Measurements from ENCODE around the gene NRP2.

Gene NRP2

GRCh38 chr2:205733648-205734047 is 51.3 kb downstream of the NRP2 start:
- DNase-seq (ENCODE audit: low read depth, low spot score) = no peak
- TF ChIP-seq YY1 (IDR thresholded peaks at IDR 0.05; ENCODE audit: insufficient read depth, insufficient read length) = no peak
- TF ChIP-seq ZNF274 (IDR thresholded peaks at IDR 0.05; ENCODE audit: low read depth, low read length) = no peak
- no peak for TF ChIP-seq SUZ12 (IDR thresholded peaks at IDR 0.05; ENCODE audit: extremely low read depth, insufficient read depth, insufficient read length)
- Histone ChIP-seq H3K9me3 (ENCODE audit: insufficient read depth, low read length) (no peaks in the 10 kb centered on the region), H3K4me1 (ENCODE audit: insufficient read depth, insufficient read length) (peaks cover 25% of the 10 kb centered on the region), H3K27me3 (ENCODE audit: insufficient read depth, insufficient read length) (no peaks in the 10 kb centered on the region), H3K4me3 (ENCODE audit: insufficient read length, low read depth) (no peak overlapping the region), H3K9ac (ENCODE audit: insufficient read length, low read depth) (peak overlapping the region; percentile 64), H3K36me3 (ENCODE audit: insufficient read depth, insufficient read length, low read length) (peaks cover 67% of the 10 kb centered on the region)

GRCh38 chr2:205734436-205735037 is 52.2 kb downstream of the NRP2 start:
- H3K36me3 ChIP-seq (ENCODE audit: insufficient read depth, insufficient read length, low read length) = peaks cover 67% of the 10 kb centered on the region
- peaks cover 20% of the 10 kb centered on the region for H3K4me1 ChIP-seq (ENCODE audit: insufficient read depth, insufficient read length)
- H3K4me3 ChIP-seq (ENCODE audit: insufficient read length, low read depth) = no peak overlapping the region
- peak; percentile 68 for DNase-seq (ENCODE audit: low read depth, low spot score)
- TF ChIP-seq ZNF274 (IDR thresholded peaks at IDR 0.05; ENCODE audit: low read depth, low read length) = no peak
- no peak for TF ChIP-seq YY1 (IDR thresholded peaks at IDR 0.05; ENCODE audit: insufficient read depth, insufficient read length)
- no peak for TF ChIP-seq SUZ12 (IDR thresholded peaks at IDR 0.05; ENCODE audit: extremely low read depth, insufficient read depth, insufficient read length)
- H3K9me3 ChIP-seq (ENCODE audit: insufficient read depth, low read length) = no peaks in the 10 kb centered on the region
- H3K9ac ChIP-seq (ENCODE audit: insufficient read length, low read depth) = peak overlapping the region; percentile 62
- H3K27me3 ChIP-seq (ENCODE audit: insufficient read depth, insufficient read length) = no peaks in the 10 kb centered on the region

GRCh38 chr2:205738117-205738968 is 56.0 kb downstream of the NRP2 start:
- Histone ChIP-seq H3K36me3 (ENCODE audit: insufficient read depth, insufficient read length, low read length) (peaks cover 79% of the 10 kb centered on the region), H3K4me1 (ENCODE audit: insufficient read depth, insufficient read length) (peaks cover under 1% of the 10 kb centered on the region), H3K27me3 (ENCODE audit: insufficient read depth, insufficient read length) (no peaks in the 10 kb centered on the region), H3K9me3 (ENCODE audit: insufficient read depth, low read length) (no peaks in the 10 kb centered on the region), H3K9ac (ENCODE audit: insufficient read length, low read depth) (no peak overlapping the region), H3K4me3 (ENCODE audit: insufficient read length, low read depth) (no peak overlapping the region)
- DNase-seq (ENCODE audit: low read depth, low spot score) = no peak
- TF ChIP-seq YY1 (IDR thresholded peaks at IDR 0.05; ENCODE audit: insufficient read depth, insufficient read length) = no peak
- no peak for TF ChIP-seq SUZ12 (IDR thresholded peaks at IDR 0.05; ENCODE audit: extremely low read depth, insufficient read depth, insufficient read length)
- no peak for TF ChIP-seq ZNF274 (IDR thresholded peaks at IDR 0.05; ENCODE audit: low read depth, low read length)

GRCh38 chr2:205739620-205740019 is 57.3 kb downstream of the NRP2 start:
- Histone ChIP-seq H3K9me3 (ENCODE audit: insufficient read depth, low read length) (no peaks in the 10 kb centered on the region), H3K9ac (ENCODE audit: insufficient read length, low read depth) (no peak overlapping the region), H3K36me3 (ENCODE audit: insufficient read depth, insufficient read length, low read length) (peaks cover 86% of the 10 kb centered on the region), H3K4me3 (ENCODE audit: insufficient read length, low read depth) (no peak overlapping the region), H3K4me1 (ENCODE audit: insufficient read depth, insufficient read length) (no peaks in the 10 kb centered on the region), H3K27me3 (ENCODE audit: insufficient read depth, insufficient read length) (no peaks in the 10 kb centered on the region)
- TF ChIP-seq YY1 (IDR thresholded peaks at IDR 0.05; ENCODE audit: insufficient read depth, insufficient read length) = no peak
- no peak for TF ChIP-seq SUZ12 (IDR thresholded peaks at IDR 0.05; ENCODE audit: extremely low read depth, insufficient read depth, insufficient read length)
- TF ChIP-seq ZNF274 (IDR thresholded peaks at IDR 0.05; ENCODE audit: low read depth, low read length) = no peak
- no peak for DNase-seq (ENCODE audit: low read depth, low spot score)

DNA sequence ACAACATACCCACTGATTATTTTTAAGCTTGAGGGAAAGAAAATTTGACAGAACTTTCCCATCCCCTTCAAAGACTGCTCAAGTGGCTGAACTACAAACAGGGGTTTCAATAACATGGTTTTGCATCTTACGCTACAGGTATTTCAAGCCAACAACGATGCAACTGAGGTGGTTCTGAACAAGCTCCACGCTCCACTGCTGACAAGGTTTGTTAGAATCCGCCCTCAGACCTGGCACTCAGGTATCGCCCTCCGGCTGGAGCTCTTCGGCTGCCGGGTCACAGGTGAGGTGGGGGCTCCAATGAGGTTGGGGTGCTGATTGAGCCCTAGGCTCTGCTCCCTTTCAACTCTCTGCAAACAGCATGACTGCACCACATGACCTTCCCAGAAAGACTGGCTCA is 58.1 kb downstream of the NRP2 start:
- no peaks in the 10 kb centered on the region for H3K9me3 ChIP-seq (ENCODE audit: insufficient read depth, low read length)
- no peaks in the 10 kb centered on the region for H3K4me1 ChIP-seq (ENCODE audit: insufficient read depth, insufficient read length)
- no peak overlapping the region for H3K4me3 ChIP-seq (ENCODE audit: insufficient read length, low read depth)
- H3K27me3 ChIP-seq (ENCODE audit: insufficient read depth, insufficient read length) = no peaks in the 10 kb centered on the region
- DNase-seq (ENCODE audit: low read depth, low spot score) = no peak
- no peak for TF ChIP-seq SUZ12 (IDR thresholded peaks at IDR 0.05; ENCODE audit: extremely low read depth, insufficient read depth, insufficient read length)
- TF ChIP-seq ZNF274 (IDR thresholded peaks at IDR 0.05; ENCODE audit: low read depth, low read length) = no peak
- no peak for TF ChIP-seq YY1 (IDR thresholded peaks at IDR 0.05; ENCODE audit: insufficient read depth, insufficient read length)
- H3K9ac ChIP-seq (ENCODE audit: insufficient read length, low read depth) = no peak overlapping the region
- peaks cover 87% of the 10 kb centered on the region for H3K36me3 ChIP-seq (ENCODE audit: insufficient read depth, insufficient read length, low read length)

DNA sequence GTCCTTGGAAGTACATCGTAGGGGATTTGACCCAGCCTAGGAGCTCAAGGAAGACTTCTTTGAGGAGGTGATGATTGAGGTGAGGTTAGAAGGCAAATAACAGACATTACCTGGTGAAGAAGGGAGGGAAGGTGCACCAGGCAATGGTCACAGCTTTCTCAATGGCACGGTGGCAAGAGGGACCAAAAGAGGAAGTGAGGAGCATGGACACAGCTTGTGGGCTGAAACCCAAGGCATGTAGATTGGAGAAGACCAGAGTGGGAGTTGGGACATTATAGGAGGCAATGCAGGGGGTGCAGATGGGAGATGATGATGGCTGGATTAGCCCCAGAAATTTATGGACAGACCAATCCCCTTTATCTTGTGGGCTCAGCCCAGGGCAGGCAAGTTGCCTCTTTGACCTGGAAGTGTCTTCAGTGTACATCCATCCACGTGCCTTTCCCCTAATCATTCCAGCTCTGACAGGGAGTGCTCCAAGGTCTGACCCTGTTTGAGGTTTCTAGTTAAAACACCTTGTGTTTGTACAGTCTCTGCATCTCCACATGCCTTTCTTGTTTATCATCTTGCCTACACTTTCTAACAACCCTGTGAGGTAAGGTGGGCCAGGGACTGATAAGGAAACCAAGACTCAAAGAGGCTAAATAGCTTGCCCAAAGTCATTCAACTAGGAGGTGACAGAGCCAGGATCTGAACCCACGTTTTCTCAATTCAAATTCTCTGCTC is 59.1 kb downstream of the NRP2 start:
- no peaks in the 10 kb centered on the region for H3K27me3 ChIP-seq (ENCODE audit: insufficient read depth, insufficient read length)
- no peak overlapping the region for H3K4me3 ChIP-seq (ENCODE audit: insufficient read length, low read depth)
- H3K36me3 ChIP-seq (ENCODE audit: insufficient read depth, insufficient read length, low read length) = peaks cover 96% of the 10 kb centered on the region
- no peak for TF ChIP-seq YY1 (IDR thresholded peaks at IDR 0.05; ENCODE audit: insufficient read depth, insufficient read length)
- TF ChIP-seq ZNF274 (IDR thresholded peaks at IDR 0.05; ENCODE audit: low read depth, low read length) = no peak
- TF ChIP-seq SUZ12 (IDR thresholded peaks at IDR 0.05; ENCODE audit: extremely low read depth, insufficient read depth, insufficient read length) = no peak
- no peak overlapping the region for H3K9ac ChIP-seq (ENCODE audit: insufficient read length, low read depth)
- H3K9me3 ChIP-seq (ENCODE audit: insufficient read depth, low read length) = no peaks in the 10 kb centered on the region
- DNase-seq (ENCODE audit: low read depth, low spot score) = no peak
- H3K4me1 ChIP-seq (ENCODE audit: insufficient read depth, insufficient read length) = no peaks in the 10 kb centered on the region

DNA sequence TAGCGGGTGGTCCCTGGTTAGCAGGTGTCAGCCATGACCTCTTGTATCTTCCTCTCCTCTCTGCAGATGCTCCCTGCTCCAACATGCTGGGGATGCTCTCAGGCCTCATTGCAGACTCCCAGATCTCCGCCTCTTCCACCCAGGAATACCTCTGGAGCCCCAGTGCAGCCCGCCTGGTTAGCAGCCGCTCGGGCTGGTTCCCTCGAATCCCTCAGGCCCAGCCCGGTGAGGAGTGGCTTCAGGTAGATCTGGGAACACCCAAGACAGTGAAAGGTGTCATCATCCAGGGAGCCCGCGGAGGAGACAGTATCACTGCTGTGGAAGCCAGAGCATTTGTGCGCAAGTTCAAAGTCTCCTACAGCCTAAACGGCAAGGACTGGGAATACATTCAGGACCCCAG is 60.8 kb downstream of the NRP2 start:
- H3K36me3 ChIP-seq (ENCODE audit: insufficient read depth, insufficient read length, low read length) = peaks cover 93% of the 10 kb centered on the region
- H3K4me1 ChIP-seq (ENCODE audit: insufficient read depth, insufficient read length) = peaks cover 6% of the 10 kb centered on the region
- H3K4me3 ChIP-seq (ENCODE audit: insufficient read length, low read depth) = no peak overlapping the region
- H3K9ac ChIP-seq (ENCODE audit: insufficient read length, low read depth) = no peak overlapping the region
- H3K9me3 ChIP-seq (ENCODE audit: insufficient read depth, low read length) = no peaks in the 10 kb centered on the region
- H3K27me3 ChIP-seq (ENCODE audit: insufficient read depth, insufficient read length) = no peaks in the 10 kb centered on the region
- TF ChIP-seq ZNF274 (IDR thresholded peaks at IDR 0.05; ENCODE audit: low read depth, low read length) = no peak
- TF ChIP-seq SUZ12 (IDR thresholded peaks at IDR 0.05; ENCODE audit: extremely low read depth, insufficient read depth, insufficient read length) = no peak
- TF ChIP-seq YY1 (IDR thresholded peaks at IDR 0.05; ENCODE audit: insufficient read depth, insufficient read length) = no peak
- no peak for DNase-seq (ENCODE audit: low read depth, low spot score)

All from NT2/D1 (cell line).